ENCODE measurements around the gene ATP11C. TPM values are rescaled to one million over a fixed set of nuclear protein-coding genes. Genes with fewer than 3 reads are reported as not detected.

Gene ATP11C
- total RNA-seq, 1 donor from 2014 or later, result 47.2 TPM

- H3K27ac Mint-ChIP-seq (ENCODE audit: unreplicated experiment), result no peak overlapping the region
- H3K4me1 Mint-ChIP-seq (ENCODE audit: low read depth, unreplicated experiment), result no peaks in the 10 kb centered on the region
- no peaks in the 10 kb centered on the region for H3K36me3 Mint-ChIP-seq (ENCODE audit: unreplicated experiment)
- H3K4me3 Mint-ChIP-seq (ENCODE audit: unreplicated experiment), result no peak overlapping the region
- H3K27me3 Mint-ChIP-seq (ENCODE audit: unreplicated experiment), result no peaks in the 10 kb centered on the region
- no peaks in the 10 kb centered on the region for H3K9me3 Mint-ChIP-seq (ENCODE audit: unreplicated experiment)
- no peak for TF ChIP-seq CTCF (IDR thresholded peaks at IDR 0.05; ENCODE audit: partially characterized antibody, unreplicated experiment)
- DNase-seq, result no peak
These were observed 117.1 kb downstream of the ATP11C start for GRCh38 chrX:139815771-139816170.

DNA sequence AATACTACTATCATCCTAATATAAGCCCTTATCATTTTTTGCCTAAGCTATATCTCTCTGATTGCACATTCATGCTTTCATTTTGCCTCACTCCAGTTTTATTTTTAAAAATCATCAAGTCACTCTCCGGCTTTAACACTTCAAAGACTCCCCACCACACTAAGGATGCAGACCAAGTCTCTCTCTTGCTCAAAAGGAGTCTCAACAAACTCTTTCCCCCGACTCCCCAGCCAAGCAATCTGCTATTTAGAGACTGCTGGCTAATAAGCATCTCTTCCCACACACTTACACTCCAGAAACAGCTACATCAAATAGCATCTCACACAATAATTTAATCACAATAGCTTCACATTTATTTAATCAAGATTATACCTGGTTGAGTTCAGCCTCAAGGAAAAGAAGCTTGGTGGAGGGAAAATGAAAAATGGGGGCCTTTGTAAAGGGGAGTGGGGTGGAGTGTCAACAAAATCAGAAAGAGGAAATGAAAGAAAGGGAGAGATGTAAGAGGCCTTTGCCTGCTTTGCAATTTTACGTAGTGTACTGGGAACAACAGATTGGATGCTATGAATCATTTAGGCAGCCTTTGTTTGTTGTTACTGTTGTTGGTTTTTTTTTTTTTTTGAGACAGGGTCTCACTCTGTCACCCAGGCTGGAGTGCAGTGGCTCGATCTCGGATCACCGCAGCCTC lies 120.8 kb downstream of the ATP11C start:
- Mint-ChIP-seq H3K36me3 (ENCODE audit: unreplicated experiment) (no peaks in the 10 kb centered on the region), H3K4me1 (ENCODE audit: low read depth, unreplicated experiment) (no peaks in the 10 kb centered on the region), H3K9me3 (ENCODE audit: unreplicated experiment) (no peaks in the 10 kb centered on the region), H3K27me3 (ENCODE audit: unreplicated experiment) (no peaks in the 10 kb centered on the region), H3K27ac (ENCODE audit: unreplicated experiment) (no peak overlapping the region), H3K4me3 (ENCODE audit: unreplicated experiment) (no peak overlapping the region)
- no peak for TF ChIP-seq CTCF (IDR thresholded peaks at IDR 0.05; ENCODE audit: partially characterized antibody, unreplicated experiment)
- DNase-seq, result no peak

- Mint-ChIP-seq H3K9me3 (ENCODE audit: unreplicated experiment) (no peaks in the 10 kb centered on the region), H3K4me1 (ENCODE audit: low read depth, unreplicated experiment) (no peaks in the 10 kb centered on the region), H3K4me3 (ENCODE audit: unreplicated experiment) (no peak overlapping the region), H3K27ac (ENCODE audit: unreplicated experiment) (no peak overlapping the region), H3K36me3 (ENCODE audit: unreplicated experiment) (no peaks in the 10 kb centered on the region), H3K27me3 (ENCODE audit: unreplicated experiment) (no peaks in the 10 kb centered on the region)
- DNase-seq, result no peak
- TF ChIP-seq CTCF (IDR thresholded peaks at IDR 0.05; ENCODE audit: partially characterized antibody, unreplicated experiment), result no peak
These were observed 128.4 kb downstream of the ATP11C start for GRCh38 chrX:139804482-139804881.

- no peak overlapping the region for H3K4me3 Mint-ChIP-seq (ENCODE audit: unreplicated experiment)
- no peak overlapping the region for H3K27ac Mint-ChIP-seq (ENCODE audit: unreplicated experiment)
- no peaks in the 10 kb centered on the region for H3K36me3 Mint-ChIP-seq (ENCODE audit: unreplicated experiment)
- no peaks in the 10 kb centered on the region for H3K27me3 Mint-ChIP-seq (ENCODE audit: unreplicated experiment)
- no peaks in the 10 kb centered on the region for H3K4me1 Mint-ChIP-seq (ENCODE audit: low read depth, unreplicated experiment)
- DNase-seq, result no peak
- H3K9me3 Mint-ChIP-seq (ENCODE audit: unreplicated experiment), result no peaks in the 10 kb centered on the region
- TF ChIP-seq CTCF (IDR thresholded peaks at IDR 0.05; ENCODE audit: partially characterized antibody, unreplicated experiment), result no peak
These were observed 129.6 kb downstream of the ATP11C start for GRCh38 chrX:139803224-139803623.

DNA sequence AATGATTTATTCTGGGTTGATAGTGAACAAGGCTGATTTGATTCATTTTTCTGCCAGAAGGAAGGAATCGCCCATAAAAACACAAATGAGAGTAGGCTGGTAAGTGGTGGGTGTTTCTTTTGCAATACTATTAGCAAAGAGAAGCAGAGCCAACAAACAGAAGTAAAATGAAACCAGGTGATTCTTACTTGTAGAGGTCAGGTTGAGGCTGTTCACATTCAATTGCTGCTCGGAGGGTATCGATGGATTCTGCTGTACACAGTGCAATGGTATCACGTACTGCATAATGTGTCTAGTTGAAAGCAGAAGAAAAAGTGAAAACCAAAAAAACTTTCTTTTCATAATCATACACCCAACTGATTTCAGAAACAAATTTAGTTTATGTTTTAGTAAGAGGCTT lies 130.8 kb downstream of the ATP11C start:
- Mint-ChIP-seq H3K4me3 (ENCODE audit: unreplicated experiment) (no peak overlapping the region), H3K27me3 (ENCODE audit: unreplicated experiment) (no peaks in the 10 kb centered on the region), H3K27ac (ENCODE audit: unreplicated experiment) (no peak overlapping the region), H3K4me1 (ENCODE audit: low read depth, unreplicated experiment) (no peaks in the 10 kb centered on the region), H3K9me3 (ENCODE audit: unreplicated experiment) (no peaks in the 10 kb centered on the region), H3K36me3 (ENCODE audit: unreplicated experiment) (no peaks in the 10 kb centered on the region)
- DNase-seq, result no peak
- no peak for TF ChIP-seq CTCF (IDR thresholded peaks at IDR 0.05; ENCODE audit: partially characterized antibody, unreplicated experiment)
